Measurements from ENCODE around the gene GREB1L. TPM values are rescaled to one million over a fixed set of nuclear protein-coding genes. Genes with fewer than 3 reads are reported as not detected.

The GREB1L gene
- total and polyA plus RNA-seq, 10 of the 15 experiments (the other 5 are each of a cell fraction or from before 2014, with no cell fraction given): under 0.01 to 0.11 (median 0.03) TPM; not detected in 1

GRCh38 chr18:21458788-21459187 is 216.8 kb downstream of the GREB1L start (continued):
- TF ChIP-seq PBX3 (IDR thresholded peaks at IDR 0.05; ENCODE audit: insufficient replicate concordance, low read depth, low read length): no peak
- no peak for TF ChIP-seq HCFC1 (IDR thresholded peaks at IDR 0.05; ENCODE audit: low read length)
- TF ChIP-seq NR2C2 (IDR thresholded peaks at IDR 0.05; ENCODE audit: borderline replicate concordance, control insufficient read depth, insufficient read length, low read depth): no peak
- no peak for TF ChIP-seq TARDBP (IDR thresholded peaks at IDR 0.05; ENCODE audit: borderline replicate concordance)
- no peak for TF ChIP-seq CHD1 (IDR thresholded peaks at IDR 0.05; ENCODE audit: low read depth, low read length)
- TF ChIP-seq, protein P1, sequence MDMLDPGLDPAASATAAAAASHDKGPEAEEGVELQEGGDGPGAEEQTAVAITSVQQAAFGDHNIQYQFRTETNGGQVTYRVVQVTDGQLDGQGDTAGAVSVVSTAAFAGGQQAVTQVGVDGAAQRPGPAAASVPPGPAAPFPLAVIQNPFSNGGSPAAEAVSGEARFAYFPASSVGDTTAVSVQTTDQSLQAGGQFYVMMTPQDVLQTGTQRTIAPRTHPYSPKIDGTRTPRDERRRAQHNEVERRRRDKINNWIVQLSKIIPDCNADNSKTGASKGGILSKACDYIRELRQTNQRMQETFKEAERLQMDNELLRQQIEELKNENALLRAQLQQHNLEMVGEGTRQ (IDR thresholded peaks at IDR 0.05; ENCODE audit: borderline replicate concordance, low read depth, low read length): no peak
- no peak for TF ChIP-seq NR2C1 (IDR thresholded peaks at IDR 0.05)
- no peak for TF ChIP-seq BRCA1 (IDR thresholded peaks at IDR 0.05; ENCODE audit: low read depth, low read length)
- no peak for TF ChIP-seq SUZ12 (IDR thresholded peaks at IDR 0.05; ENCODE audit: unreplicated experiment)
- TF ChIP-seq PML (IDR thresholded peaks at IDR 0.05; ENCODE audit: low read length): no peak
- no peak for TF ChIP-seq ZSCAN29 (IDR thresholded peaks at IDR 0.05)
- TF ChIP-seq CREM (IDR thresholded peaks at IDR 0.05; ENCODE audit: low read depth): no peak

GRCh38 chr18:21459706-21460286 is 217.8 kb downstream of the GREB1L start:
- intact Hi-C loops (cut with micrococcal nuclease; ENCODE audit: unreplicated experiment): no loop called here
- H3K27ac ChIP-seq (ENCODE audit: control insufficient read depth, insufficient read depth): no peak overlapping the region
- FAIRE-seq: no peak
- ChIA-PET CTCF (no interaction called here), SMC1A (ENCODE audit: uncharacterized antibody, unreplicated experiment) (no interaction called here), RAD21 (ENCODE audit: unreplicated experiment) (no interaction called here), POLR2A (no interaction called here)
- no peaks in the 10 kb centered on the region for H3K4me1 ChIP-seq (ENCODE audit: control insufficient read depth, insufficient read depth, low read length)
- no peaks in the 10 kb centered on the region for H3K36me3 ChIP-seq (ENCODE audit: control insufficient read depth in 2 of 2, insufficient read depth in 2 of 2, low read length in 1 of 2)
- H2AFZ ChIP-seq (ENCODE audit: control insufficient read depth, low read depth, low read length): no peak overlapping the region; the same call in 1 of the 2 replicates
- no peak for DNase-seq (ENCODE audit: low read depth, low spot score)
- WGBS (ENCODE audit: insufficient coverage, insufficient replicate concordance, low lambda C conversion rate, missing lambda C conversion rate): 34% methylated on average over 10 of the region's 10 CpGs
- H3K27me3 ChIP-seq (replicated peaks in 1 of 2; ENCODE audit: control insufficient read depth in 2 of 2, insufficient read depth in 2 of 2, low read length in 1 of 2): no peaks in the 10 kb centered on the region
- H3K79me2 ChIP-seq (ENCODE audit: control insufficient read depth, insufficient read depth, low read length): no peaks in the 10 kb centered on the region
- in situ Hi-C loops (cut with MboI): loop anchor here (5.0 kb wide), 1 partner anchor 53 kb away; no protein-coding TSS in a partner anchor
- no peak overlapping the region for H3K9ac ChIP-seq (ENCODE audit: control insufficient read depth, insufficient read depth, low read length)
- BruUV-seq (replicated peaks): no TSS peak
- ATAC-seq: peak; percentile 64
- no peaks in the 10 kb centered on the region for H3K9me3 ChIP-seq (replicated peaks; ENCODE audit: control insufficient read depth, insufficient read depth, low read length)
- no peaks in the 10 kb centered on the region for H4K20me1 ChIP-seq (ENCODE audit: control insufficient read depth, insufficient read depth)
- H3K4me2 ChIP-seq (ENCODE audit: control insufficient read depth, insufficient read depth): peak overlapping the region; percentile 22; the same call in 1 of the 2 replicates
- no peak overlapping the region for H3K4me3 ChIP-seq
- TF ChIP-seq, protein P2, sequence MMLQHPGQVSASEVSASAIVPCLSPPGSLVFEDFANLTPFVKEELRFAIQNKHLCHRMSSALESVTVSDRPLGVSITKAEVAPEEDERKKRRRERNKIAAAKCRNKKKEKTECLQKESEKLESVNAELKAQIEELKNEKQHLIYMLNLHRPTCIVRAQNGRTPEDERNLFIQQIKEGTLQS (IDR thresholded peaks at IDR 0.05; ENCODE audit: borderline replicate concordance, extremely low read depth, low read depth, low read length): no peak
- TF ChIP-seq CREB1 (IDR thresholded peaks at IDR 0.05; ENCODE audit: low read depth) (no peak), TAF1 (IDR thresholded peaks at IDR 0.05; ENCODE audit: borderline replicate concordance, low read depth, low read length) (no peak), SMAD1 (IDR thresholded peaks at IDR 0.05; ENCODE audit: low read depth, partially characterized antibody) (no peak), RELB (IDR thresholded peaks at IDR 0.05; ENCODE audit: low read depth) (no peak), CHD1 (IDR thresholded peaks at IDR 0.05; ENCODE audit: low read depth, low read length) (no peak), EP300 (IDR thresholded peaks at IDR 0.05; ENCODE audit: borderline replicate concordance in 1 of 2, control insufficient read depth in 1 of 2, low read depth in 2 of 2, low read length in 2 of 2) (no peak)
- TF ChIP-seq, protein P3, sequence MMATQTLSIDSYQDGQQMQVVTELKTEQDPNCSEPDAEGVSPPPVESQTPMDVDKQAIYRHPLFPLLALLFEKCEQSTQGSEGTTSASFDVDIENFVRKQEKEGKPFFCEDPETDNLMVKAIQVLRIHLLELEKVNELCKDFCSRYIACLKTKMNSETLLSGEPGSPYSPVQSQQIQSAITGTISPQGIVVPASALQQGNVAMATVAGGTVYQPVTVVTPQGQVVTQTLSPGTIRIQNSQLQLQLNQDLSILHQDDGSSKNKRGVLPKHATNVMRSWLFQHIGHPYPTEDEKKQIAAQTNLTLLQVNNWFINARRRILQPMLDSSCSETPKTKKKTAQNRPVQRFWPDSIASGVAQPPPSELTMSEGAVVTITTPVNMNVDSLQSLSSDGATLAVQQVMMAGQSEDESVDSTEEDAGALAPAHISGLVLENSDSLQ (IDR thresholded peaks at IDR 0.05): no peak

Measured in GM12878 (cell line).